NCI-H146 (cell line): ENCODE measurements around the gene CD46.
"Not testable (repeated sequence)": the region's sequence is repeated elsewhere in the genome, so short reads cannot be mapped to it uniquely, and the experiment has no call there.

ENCODE experiments used
- DNase-seq: peaks from one replicate; lab custom pipeline; 2025; lab: John Stamatoyannopoulos, UW

Gene CD46

DNA sequence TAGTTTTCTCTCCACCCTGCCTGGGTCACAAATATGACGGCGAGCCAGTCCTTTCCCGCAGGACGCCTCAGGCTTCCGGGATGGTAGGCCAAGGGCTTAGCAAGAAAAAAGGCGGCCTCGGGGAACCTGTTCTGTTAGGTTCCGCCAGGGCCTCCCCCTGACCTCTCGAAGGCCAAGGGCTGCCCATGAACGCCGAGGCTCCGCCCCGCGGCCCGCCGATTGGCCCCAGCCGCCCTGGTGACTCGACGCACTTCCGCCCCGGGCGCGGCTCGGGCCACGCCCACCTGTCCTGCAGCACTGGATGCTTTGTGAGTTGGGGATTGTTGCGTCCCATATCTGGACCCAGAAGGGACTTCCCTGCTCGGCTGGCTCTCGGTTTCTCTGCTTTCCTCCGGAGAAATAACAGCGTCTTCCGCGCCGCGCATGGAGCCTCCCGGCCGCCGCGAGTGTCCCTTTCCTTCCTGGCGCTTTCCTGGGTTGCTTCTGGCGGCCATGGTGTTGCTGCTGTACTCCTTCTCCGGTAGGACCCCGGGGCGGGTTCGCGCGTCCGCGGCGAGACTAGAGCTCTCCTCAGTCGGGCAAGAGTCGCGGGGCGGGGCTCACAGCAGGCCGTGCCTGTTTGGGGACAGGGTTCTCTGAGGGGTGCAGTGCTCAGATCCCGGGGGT lies at the start of gene CD46:
TSS of gene CD46 (plus strand) at position 265 of the 666 bp plus-strand sequence. CDS start at position 424, 159 bp downstream.
- peak; percentile 98 for DNase-seq

DNA sequence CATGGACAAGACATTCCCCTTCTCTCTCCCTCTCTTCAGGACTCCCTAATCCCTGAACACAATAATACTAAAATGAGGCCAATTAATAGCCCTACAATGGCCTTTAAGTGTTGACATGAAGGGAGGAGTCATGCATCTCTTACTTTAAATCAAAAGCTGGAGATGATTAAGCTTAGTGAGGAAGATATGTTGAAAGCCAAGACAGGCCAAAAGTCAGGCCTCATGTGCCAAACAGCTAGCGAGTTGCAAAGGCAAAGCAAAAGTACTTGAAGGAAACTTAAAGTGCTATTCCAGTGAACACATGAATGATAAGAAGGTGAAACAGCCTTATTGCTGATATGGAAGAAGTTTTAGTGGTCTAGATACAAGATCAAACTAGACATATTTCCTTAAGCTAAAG lies 49.5 kb upstream of the CD46 start:
- DNase-seq: no peak

DNA sequence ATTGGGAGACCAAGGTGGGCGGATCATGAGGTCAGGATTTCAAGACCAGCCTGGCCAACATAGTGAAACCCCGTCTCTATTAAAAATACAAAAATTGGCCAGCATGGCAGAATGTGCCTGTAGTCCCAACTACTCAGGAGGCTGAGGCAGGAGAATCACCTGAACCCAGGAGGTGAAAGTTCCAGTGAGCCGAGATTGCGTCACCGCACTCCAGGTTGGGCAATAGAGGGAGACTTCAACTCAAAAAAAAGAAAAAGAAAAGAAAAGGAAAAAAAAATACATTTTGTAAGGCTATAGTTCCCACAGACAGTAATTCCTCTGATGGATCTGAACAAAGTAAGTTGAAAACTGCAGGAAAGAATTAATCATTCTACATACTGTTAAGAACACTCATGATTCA lies 48.1 kb upstream of the CD46 start:
- no peak for DNase-seq

DNA sequence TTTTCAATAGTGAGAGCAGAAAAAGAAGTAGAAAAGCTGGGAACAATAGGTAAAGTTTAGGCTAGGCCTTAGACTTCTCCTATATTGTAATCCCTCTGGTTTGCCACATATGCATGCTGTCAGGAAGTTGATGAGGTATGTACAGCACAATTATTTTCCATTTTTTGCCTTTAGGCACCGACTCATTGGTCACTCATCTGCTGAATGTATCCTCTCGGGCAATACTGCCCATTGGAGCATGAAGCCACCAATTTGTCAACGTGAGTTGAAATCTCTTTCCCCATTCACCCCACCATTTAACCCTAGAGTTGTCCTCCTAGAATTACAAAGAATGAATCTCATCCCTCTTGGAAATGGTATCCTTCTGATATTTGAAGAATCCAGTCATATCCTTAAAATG lies 43.9 kb upstream of the CD46 start:
- DNase-seq: not testable (repeated sequence)

DNA sequence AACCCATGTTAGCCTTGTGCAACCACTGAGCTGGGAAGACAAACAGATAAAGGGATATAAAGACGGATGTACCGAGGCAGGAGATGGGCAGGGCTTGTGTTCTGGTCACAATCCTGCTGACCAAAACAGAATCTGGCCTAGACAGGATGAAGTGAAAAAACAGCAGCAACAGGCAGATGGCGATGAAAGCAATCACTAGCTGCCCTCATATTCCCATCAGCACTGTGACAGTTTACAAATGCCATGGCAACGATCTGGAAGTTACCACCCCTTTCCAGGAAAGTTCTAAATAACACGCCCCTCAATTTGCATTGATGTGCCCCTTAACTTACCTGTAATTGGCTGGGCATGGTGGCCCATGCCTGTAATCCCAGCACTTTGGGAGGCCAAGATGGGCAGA lies 40.6 kb upstream of the CD46 start:
- no peak for DNase-seq

DNA sequence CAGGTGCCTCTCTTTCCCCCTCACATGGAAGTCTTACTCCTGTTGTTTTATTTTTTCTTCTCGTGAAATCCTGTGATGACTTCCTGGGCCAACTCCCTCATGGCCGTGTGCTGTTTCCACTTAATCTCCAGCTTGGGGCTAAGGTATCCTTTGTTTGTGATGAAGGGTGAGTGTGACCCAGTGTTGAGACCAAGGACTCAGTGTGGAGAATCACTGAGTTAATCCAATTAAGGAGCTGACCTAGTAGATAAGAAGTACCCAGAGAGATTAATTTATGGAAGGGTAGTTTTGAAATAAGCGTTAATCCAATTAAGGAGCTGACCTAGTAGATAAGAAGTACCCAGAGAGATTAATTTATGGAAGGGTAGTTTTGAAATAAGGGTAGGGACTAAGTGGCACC lies 39.2 kb upstream of the CD46 start:
- not testable (repeated sequence) for DNase-seq

DNA sequence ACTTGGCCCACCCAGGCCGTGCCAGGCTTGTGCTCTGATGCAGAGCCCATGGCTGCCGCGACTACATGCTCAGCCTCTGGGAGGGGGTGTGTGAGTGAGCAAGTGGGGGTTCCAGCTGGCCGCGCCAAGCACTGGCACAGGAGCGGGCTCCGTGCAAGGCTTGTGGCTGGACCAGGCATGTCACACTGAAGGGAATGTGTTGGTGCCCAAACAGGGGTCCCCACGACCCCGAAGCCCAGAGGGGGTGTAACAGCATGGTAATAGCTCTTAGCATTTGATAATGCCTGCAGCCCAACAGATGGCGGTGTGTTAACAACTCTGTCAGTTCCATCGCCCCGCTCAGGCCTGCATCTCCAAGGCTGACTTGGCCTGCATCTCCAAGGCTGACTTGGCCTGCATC lies 38.3 kb upstream of the CD46 start:
- DNase-seq: no peak

DNA sequence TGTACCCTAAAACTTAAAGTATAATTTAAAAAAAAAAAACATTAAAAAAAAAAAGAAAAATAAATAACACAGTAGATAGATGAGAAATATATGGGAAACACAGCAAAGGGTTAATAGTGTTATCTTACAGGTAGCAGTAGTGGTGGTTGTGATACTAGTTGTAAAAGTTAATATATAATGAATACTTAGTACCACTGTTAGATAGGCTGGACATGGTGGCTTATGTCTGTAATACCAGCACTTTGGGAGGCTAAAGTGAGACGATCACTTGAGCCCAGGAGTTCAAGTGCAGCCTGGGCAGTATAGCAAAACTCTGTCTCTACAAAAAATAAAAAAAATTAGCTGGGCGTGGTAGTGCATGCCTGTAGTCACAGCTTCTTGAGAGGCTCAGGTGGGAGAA lies 32.6 kb upstream of the CD46 start:
- DNase-seq: no peak

DNA sequence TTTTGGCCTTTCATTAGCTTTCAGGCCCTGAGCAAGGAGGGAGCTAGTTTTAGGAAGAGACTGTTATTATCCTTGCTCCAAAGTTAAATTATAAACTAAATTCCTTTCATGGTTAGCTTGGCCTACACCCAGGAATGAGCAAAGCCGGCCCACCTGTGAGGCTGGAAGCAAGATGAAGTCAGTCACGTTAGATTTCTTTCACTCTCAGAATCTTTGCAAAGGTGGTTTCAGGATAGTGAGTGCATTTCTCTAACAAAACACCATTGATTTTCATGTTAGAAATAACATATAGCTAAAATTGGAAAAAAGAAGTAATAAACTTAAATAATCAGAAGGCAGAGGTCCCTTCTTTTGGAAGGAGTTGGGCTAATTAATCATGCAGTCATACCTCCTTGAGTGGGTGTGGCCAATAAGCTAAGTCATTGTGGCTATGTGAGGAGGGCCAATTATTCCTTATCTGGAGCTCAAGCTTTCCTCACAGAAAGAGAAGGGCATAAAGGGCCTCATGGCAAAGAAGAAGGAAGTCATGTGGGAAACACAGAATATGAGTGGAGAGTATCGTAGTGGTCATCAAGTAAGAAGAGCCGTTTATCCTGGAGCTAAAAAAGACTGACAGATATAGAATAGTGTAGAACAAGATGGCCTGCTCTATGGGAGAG lies 23.5 kb upstream of the CD46 start:
- not testable (repeated sequence) for DNase-seq

DNA sequence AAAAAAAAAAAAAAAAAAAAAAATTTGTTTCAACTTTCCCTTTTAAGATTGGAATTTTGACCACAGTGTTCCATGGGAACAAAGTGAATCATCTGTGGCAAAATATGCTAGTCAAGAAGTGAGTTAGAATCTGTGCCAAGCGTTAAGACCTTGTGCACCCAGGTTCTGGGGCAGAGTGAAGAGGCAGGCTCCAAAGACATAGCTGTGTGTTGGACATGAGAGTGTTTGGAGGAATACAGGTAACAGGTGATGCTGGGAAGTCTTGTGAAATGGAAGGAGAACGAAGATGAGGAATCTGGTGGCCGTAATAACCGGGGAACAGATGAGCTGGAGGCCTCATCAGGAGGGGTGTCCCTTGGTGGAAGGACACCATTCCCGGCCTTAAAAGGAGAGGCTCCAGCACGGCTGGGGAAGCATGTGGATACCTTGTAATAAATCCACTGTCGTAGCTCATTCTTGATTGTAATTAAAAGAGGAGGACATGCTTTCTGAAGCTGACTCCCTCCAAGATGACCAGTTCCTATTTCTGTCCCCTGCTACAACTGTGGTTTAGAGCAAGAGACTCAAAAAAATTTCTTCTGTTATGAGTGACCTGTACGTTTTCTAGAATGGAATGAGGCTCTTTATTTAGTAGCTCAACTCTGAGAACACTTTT lies 14.2 kb upstream of the CD46 start:
- DNase-seq: not testable (repeated sequence)

DNA sequence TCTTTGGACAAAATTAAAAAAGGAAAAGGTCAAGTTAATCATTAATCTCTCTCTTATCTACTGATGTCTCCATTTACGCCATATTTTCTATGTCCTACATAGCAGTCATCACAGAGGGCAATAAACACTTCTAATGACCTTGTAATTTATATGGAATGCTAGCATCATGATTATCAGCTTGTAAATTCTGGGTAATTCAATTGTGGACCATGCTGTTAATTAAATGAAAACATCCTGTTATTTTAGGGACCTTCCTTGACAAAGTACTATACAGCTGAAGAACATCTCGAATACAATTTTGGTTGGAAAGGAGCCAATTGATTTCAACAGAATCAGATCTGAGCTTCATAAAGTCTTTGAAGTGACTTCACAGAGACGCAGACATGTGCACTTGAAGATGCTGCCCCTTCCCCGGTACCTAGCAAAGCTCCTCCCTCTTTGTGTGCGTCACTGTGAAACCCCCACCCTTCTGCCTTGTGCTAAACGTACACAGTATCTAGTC lies 13.6 kb upstream of the CD46 start:
- DNase-seq: not testable (repeated sequence)

DNA sequence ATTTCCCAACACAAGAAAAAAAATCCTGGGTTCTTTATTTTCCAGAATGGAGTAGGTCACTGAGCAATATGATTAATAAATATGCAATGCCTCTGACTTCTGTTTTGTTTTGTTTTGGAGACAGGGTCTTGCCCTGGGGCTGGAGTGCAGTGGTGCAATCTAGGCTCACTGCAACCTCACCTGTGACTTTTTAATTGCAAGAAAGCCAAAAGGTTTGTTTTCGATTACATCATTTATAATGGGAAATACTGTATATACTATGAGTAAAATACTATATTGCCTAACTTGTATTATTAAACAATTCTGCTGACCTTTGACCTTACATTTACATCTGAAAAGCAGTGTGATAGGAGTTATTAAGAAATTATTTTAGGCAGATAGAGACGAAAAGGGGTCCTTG lies 11.6 kb upstream of the CD46 start:
- no peak for DNase-seq

DNA sequence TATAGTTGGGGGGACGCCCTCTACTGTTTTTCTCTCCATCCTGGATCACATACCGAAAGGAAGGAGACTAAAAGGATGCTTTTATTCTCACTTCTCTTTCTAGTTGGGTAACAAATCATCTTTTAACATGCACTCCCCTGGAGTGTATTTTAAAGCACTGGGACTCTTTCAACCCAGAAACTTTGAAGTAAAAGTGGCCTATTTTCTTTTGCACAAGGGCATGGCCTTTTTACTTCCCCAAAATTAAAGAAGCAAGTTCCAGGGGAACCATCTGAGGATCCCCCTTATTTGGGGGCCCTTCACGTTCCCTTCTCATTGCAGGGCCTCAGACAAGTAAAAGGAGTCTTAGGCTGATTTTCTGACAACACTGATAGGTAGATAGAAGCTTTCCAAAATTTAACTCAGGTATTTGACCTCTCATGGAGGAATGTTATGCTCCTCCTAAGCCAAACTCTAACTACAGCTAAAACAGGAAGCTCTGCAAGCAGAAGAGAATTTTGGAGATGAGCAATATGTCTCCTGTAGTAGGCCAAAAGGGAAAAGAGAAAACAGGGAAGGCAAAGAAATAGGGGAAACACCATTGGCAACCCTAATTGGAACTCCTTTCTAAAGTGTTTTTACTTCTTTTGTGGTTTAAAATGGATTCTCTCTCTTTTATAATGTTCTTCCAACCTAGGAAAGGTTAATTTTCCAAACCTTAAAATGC lies 8.9 kb upstream of the CD46 start:
- DNase-seq: no peak

DNA sequence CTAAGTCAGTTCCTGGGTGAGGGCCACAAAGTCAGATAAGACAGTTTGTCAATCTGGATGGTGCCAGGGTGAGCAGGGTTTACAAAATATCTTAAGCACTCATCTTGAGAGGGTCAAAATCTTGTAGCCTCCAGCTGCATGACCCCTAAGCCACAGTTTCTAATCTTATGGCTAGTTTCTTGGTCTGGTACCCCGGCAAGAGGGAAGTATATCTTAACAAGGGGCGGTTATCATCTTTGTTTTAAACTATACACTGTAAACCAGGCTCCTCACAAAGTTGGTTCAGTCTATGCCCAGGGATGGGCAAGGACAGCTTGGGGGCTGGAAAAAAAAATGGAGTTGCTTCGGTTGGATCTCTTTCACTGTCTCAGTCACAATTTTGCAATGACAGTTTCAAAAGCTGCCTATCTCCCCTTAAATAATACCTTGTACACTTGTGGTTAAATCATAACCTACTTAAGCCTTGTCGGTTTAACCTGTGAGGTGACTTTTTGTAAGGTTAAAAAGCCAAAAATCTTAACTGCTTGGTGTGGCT lies 7.8 kb upstream of the CD46 start:
- DNase-seq: no peak

DNA sequence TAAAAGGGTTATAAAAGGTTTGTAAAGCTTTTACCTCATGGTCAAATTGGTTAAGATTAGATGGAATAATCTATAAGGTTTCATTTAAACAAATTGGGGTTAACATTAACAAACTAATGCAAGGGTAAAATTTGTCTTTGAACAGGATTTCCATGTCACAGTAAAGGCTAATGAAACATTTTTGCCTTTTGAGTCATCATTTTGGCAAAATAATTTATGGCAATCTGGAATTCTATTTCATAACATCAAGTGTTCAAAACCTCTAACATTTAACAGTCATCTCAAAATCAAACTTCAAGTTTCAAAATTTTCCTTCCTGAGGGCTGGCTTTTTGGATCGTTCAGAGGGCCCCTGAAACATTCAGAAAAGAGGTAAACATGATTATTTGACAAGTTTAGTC lies 6.6 kb upstream of the CD46 start:
- no peak for DNase-seq

DNA sequence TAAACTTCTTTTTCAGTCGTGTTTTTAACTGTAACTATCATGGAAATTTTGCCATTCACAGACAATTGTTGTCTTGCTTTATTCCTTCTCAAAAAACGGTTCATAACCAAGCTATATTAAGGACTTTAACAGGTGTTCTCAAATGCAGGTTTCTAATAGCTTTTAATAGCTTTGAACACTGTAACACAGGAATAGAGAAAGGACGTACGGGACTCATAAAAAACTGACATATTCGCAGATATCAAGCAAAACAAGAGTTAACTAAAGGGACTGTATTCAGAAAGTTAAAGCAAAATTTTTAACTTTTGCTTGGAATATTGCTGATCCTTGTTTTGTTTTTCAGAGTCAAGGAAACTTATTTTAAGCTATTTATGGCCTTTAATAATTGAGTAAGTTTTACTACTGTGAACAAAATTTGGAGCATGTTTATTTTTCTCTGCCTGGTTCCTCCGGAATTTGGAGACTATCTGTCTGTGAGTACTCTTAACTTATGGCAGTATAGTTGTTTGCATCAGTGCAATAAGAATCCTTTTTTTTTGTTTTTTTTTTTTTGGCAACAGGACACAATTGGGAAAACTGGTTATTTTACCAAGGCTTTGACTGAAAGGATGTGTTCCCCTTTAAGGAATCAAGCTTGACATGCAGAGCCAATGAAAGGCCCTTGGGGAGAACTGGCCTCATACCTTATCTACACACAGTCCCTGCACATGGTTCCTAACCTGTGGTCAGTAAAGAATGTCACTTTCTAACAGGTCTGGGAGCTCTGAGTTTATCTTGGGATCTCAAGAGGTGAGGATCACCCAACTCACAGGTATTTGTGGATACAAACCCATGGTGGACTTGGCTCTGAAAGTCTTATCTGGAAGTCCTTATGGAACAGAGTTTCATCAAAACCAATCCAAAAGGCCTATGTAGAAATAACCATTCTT lies 5.8 kb upstream of the CD46 start:
- DNase-seq: no peak

DNA sequence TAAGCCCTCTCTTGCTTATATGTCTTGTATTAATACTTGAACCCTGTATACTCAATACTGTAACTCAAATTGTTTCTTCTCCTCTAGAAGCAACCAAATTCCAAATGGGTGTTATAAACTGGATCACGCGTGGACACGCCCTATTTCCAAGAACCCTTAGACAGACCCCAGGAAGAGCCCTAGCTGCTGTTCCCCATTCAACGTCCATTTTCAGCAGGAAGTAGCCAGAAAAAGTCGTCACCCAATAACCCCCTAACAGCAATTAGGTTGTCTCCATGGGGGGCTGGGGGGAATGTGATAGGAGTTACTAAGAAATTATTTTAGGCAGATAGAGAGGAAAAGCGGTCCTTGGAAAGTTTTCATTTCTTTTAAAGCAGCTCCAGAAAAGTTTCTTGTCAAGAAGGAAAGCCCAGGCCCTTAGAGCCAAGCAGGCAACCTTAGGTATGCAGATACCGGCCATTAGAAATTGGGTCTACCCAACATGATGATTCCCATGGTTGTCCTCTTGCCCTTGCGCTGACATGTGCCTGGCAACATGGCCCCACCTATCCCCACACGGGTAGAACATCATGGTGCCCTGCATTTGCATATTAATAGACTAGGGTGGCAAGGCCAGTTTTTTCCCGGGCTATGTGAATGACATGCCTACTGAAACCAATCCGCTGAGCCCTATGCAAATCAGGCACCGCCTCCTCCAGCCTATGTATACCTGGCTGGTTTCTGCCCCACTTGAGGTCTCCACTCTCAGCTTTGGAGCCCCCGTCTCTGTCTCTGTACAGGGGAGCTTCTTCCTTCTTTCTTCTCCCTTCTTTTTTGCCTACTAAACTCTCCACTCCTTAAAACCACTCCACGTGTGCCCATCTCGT lies 4.0 kb upstream of the CD46 start:
- peak; percentile 37 for DNase-seq

DNA sequence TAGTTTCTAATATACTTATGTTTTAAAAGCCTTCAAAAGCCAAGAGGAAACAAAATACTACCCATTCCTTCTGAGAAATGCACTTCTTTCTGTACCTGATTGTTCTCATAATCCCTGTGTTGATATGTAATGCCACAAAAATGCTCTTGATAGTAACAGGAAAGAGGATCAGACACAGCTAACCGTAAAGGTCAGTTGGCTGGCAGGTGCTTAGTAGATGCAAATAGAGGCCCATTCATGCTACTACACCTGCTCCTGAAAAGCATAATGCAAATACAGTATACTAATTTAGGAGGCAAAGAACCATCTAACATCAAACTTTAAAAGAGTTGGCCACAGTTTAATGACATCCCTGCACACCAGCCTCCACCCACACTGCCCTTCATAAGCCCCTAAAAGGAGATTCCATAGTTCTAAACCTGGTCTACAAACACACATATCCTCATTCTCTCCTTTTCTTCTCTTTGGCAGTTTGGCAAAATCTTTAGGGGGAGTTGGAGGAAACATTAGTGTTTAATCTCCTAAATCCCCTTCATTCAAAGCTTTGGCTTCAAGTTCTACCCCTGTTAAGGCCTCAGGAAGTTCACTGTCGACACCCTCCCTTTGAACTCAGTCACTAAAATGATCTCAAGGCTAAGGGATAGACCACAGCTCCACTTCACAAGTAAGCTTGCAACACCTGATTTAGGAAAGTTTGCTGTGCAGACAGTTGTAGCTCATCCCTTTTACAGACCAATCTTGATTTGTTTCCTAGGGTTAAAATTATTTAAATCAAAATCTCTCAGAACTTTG lies 2.9 kb upstream of the CD46 start:
- DNase-seq: peak; percentile 86

DNA sequence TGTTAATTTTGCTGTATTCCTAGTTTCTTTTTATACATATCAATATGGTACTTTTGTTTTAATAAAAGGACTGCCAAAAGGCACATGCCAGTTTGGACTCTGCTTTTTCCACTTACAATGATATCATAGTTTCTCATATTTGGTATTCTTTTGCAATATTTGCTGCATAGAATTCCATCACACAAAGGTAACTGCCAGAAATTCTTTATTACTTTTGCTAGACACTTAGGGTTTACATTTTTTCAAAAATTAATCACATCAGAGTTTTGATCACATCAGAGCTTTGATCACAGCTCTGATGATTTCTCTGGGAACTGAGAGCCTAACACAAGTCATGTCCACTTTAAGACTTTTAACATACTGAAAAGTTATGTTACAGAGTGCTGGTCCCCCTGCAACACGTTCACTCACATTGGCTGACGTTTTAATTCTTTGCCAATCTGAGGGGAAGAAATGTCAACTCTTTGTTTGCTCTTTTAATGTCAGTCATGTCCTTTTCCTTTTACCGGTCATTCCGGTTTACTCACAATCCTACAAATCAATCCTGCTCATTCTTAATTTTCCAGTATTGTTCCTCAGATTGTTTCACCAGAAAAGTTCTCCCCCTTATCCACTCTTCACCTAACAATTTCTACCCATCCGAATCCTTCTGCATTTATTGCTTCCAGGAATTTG lies 1.1 kb upstream of the CD46 start:
- DNase-seq: no peak
